Measurements from ENCODE around the gene EID3. TPM values are rescaled to one million over a fixed set of nuclear protein-coding genes. Genes with fewer than 3 reads are reported as not detected.

Gene EID3
- total RNA-seq, 1 experiment from 2014 or later, result 3.0 TPM

- Histone ChIP-seq H3K9ac (ENCODE audit: low read length) (no peak overlapping the region), H3K36me3 (ENCODE audit: control insufficient read depth in 1 of 2, insufficient read depth in 2 of 2, low read length in 2 of 2) (peaks cover 38 to 62% of the 10 kb centered on the region in 2 experiments), H3K4me3 (replicated peaks in 1 of 2; ENCODE audit: low read depth in 1 of 2, low read length in 2 of 2) (no peak overlapping the region), H3K27me3 (ENCODE audit: insufficient read depth, low read length) (no peaks in the 10 kb centered on the region), H2AFZ (ENCODE audit: low read depth, low read length, poor library complexity, severe bottlenecking) (no peak overlapping the region), H4K20me1 (ENCODE audit: insufficient read depth) (peaks cover 23% of the 10 kb centered on the region; the same call in 1 of the 2 replicates), H3K79me2 (ENCODE audit: insufficient read depth, low read length) (peaks cover 55% of the 10 kb centered on the region), H3K4me1 (ENCODE audit: control insufficient read depth in 1 of 2, insufficient read depth in 2 of 2, low read length in 2 of 2) (no peaks in the 10 kb centered on the region), H3K9me2 (ENCODE audit: insufficient read depth) (no peaks in the 10 kb centered on the region), H3K9me3 (ENCODE audit: control insufficient read depth in 1 of 2, insufficient read depth in 1 of 2, low read depth in 1 of 2, low read length in 2 of 2) (no peaks in the 10 kb centered on the region), H3K4me2 (ENCODE audit: low read length) (no peak overlapping the region), H3K27ac (ENCODE audit: low read depth, low read length) (no peak overlapping the region)
- DNase-seq (ENCODE audit: low read depth, low spot score) (no peak), ATAC-seq (no peak)
- TF ChIP-seq ZNF274 (IDR thresholded peaks at IDR 0.05; ENCODE audit: low read depth, low read length) (no peak), RAD21 (IDR thresholded peaks at IDR 0.05; ENCODE audit: low read depth) (no peak)
- TF ChIP-seq, protein P1, sequence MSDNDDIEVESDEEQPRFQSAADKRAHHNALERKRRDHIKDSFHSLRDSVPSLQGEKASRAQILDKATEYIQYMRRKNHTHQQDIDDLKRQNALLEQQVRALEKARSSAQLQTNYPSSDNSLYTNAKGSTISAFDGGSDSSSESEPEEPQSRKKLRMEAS (IDR thresholded peaks at IDR 0.05), result no peak; the same call in 1 of the 2 replicates
- ChIA-PET CTCF (no interaction called here), RAD21 (ENCODE audit: low non-redundant PET in 1 of 2, low total read pairs in 2 of 2, uncharacterized antibody in 2 of 2, unreplicated experiment in 2 of 2) (no interaction called here), POLR2A (no interaction called here)
- intact Hi-C loops (cut with micrococcal nuclease), result no loop called here
- no TSS peak for BruUV-seq (replicated peaks)
Observed at GRCh38 chr12:104351057-104351983, 47.8 kb downstream of the EID3 start.

DNA sequence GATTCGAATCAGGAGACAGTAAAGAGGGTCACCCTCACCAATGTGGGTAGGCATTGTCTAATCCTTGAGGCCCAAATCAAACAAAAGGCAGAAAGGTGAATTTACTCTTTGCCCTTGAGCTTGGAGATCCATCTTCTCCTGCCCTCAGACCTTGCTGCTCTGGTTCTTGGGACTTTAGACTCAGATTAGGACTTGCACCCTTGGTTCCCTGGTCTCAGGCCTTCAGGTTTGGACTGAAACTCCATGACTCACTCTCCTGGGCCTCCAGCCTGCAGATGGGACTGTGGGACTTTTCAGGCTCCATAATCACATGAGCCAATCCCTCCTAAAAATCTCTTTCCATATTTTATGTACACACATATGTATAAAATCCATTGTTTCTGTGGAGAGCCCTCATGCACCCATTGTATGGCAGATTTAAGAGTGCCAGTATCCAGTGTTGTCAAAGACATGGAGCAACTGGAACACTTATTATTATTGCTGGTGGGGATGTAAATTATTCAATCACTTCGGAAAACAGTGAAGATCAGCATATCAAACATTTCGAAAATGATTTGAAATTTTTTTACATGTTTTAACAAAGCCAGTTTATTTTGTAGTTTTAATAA is 48.7 kb downstream of the EID3 start:
- DNase-seq (ENCODE audit: low read depth, low spot score), result no peak
- ChIA-PET POLR2A (no interaction called here), CTCF (no interaction called here), RAD21 (ENCODE audit: low non-redundant PET in 1 of 2, low total read pairs in 2 of 2, uncharacterized antibody in 2 of 2, unreplicated experiment in 2 of 2) (no interaction called here)
- Histone ChIP-seq H3K36me3 (ENCODE audit: control insufficient read depth in 1 of 2, insufficient read depth in 2 of 2, low read length in 2 of 2) (peaks cover 33 to 60% of the 10 kb centered on the region in 2 experiments), H3K79me2 (ENCODE audit: insufficient read depth, low read length) (peaks cover 46% of the 10 kb centered on the region), H3K27ac (ENCODE audit: low read depth, low read length) (no peak overlapping the region; the same call in 1 of the 2 replicates), H3K4me3 (replicated peaks in 1 of 2; ENCODE audit: low read depth in 1 of 2, low read length in 2 of 2) (no peak overlapping the region), H3K9me3 (ENCODE audit: control insufficient read depth in 1 of 2, insufficient read depth in 1 of 2, low read depth in 1 of 2, low read length in 2 of 2) (no peaks in the 10 kb centered on the region), H3K4me1 (ENCODE audit: control insufficient read depth in 1 of 2, insufficient read depth in 2 of 2, low read length in 2 of 2) (no peaks in the 10 kb centered on the region), H3K9me2 (ENCODE audit: insufficient read depth) (no peaks in the 10 kb centered on the region), H3K4me2 (ENCODE audit: low read length) (no peak overlapping the region), H4K20me1 (ENCODE audit: insufficient read depth) (peaks cover 21% of the 10 kb centered on the region; the same call in 1 of the 2 replicates), H2AFZ (ENCODE audit: low read depth, low read length, poor library complexity, severe bottlenecking) (no peak overlapping the region), H3K9ac (ENCODE audit: low read length) (no peak overlapping the region), H3K27me3 (ENCODE audit: insufficient read depth, low read length) (no peaks in the 10 kb centered on the region)
- TF ChIP-seq SP1 (IDR thresholded peaks at IDR 0.05; ENCODE audit: low read depth) (0 out of 2 replicates have a peak, but pooled peaks have one; percentile 13), POLR2AphosphoS5 (IDR thresholded peaks at IDR 0.05; ENCODE audit: low read depth, low read length) (no peak; the same call in 1 of the 2 replicates)
- no peak for ATAC-seq
- BruUV-seq (replicated peaks), result no TSS peak
- intact Hi-C loops (cut with micrococcal nuclease), result no loop called here
